HG03354 (cell line): ENCODE results near the gene ITPR2.

Experiments used
- ATAC-seq: cut with Tn5 transposase; IDR thresholded peaks from one replicate; pipeline ENCODE4 v1.9.1; 2021; ENCODE audit warnings: mild to moderate bottlenecking; ENCODE audit not compliant: unreplicated experiment, poor library complexity, severe bottlenecking

The ITPR2 gene

DNA sequence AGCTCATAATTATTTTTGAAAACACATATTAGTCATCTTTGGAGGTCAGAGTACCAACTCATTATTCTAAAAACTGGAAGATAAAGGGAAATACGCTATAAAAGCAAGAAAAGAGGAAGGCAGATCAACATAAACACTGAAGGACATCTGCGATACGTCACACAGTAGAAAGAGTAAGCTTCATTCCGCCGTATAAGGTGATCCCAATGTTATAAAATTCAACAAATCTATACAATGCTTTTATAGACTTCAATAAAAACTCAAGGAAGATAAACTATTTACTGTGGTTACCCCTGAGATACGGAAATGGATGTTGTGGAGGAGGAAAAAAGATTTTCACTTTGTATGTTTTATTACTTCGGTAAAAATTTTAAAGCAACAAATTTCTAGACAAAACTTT lies 92.6 kb downstream of the ITPR2 start:
- ATAC-seq = no peak

DNA sequence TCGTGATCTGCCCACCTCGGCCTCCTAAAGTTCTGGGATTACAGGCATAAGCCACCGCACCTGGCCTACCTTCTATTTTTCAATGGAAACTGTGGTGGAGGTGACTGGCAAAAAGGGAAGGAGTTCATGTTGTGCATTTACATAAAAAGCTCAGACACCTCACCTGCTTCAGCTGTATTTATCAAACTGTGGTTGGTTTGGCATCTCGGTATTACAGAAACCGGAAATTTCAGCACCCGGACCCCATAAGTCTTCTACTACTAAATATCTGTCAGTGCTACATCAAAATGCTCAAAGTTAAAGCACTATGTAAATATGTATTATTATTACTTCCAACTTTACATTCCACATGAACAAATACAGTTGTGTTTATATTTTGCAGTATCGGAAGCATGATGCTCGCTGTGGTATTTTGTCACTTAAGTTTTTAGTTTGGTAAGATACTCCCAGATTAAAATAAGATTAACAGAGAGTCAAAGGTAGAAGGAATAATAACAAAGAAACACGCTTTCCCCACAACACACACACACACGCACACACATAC lies 95.4 kb downstream of the ITPR2 start:
- no peak for ATAC-seq

GRCh38 chr12:26736563-26737486 lies 96.2 kb downstream of the ITPR2 start:
- no peak for ATAC-seq

GRCh38 chr12:26735249-26735639 lies 97.8 kb downstream of the ITPR2 start:
- no peak for ATAC-seq

DNA sequence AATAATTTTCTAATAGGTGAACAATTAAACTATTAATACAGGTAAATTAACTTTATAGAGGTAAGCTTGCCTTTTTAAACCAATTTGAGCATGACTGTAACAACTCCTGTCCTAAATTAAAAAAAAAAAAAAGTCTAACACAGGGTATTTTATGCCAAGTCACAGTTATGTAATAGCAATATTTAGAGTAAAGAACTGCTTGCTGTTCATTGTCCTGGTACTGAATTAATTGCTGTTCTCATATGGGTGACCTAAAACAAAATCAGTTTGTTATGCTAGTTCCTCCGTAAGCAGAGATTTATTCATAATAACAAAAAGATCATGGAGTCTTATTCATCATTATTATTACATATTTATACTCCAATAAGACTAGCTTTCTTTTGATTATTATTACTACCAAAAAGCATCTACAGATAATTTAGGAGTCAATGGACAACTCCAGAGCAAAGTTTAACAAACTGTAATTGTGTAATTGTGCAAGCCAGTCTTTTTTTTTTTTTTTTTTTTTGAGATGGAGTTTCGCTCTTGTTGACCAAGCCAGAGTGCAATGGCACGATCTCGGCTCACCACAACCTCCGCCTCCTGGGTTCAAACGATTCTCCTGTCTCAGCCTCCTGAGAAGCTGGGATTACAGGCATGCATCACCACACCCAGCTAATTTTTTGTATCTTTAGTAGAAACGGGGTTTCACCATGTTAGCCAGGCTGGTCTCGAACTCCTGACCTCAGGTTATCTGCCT lies 98.3 kb downstream of the ITPR2 start:
- no peak for ATAC-seq

GRCh38 chr12:26732005-26732908 lies 100.7 kb downstream of the ITPR2 start:
- peak; percentile 71 for ATAC-seq

DNA sequence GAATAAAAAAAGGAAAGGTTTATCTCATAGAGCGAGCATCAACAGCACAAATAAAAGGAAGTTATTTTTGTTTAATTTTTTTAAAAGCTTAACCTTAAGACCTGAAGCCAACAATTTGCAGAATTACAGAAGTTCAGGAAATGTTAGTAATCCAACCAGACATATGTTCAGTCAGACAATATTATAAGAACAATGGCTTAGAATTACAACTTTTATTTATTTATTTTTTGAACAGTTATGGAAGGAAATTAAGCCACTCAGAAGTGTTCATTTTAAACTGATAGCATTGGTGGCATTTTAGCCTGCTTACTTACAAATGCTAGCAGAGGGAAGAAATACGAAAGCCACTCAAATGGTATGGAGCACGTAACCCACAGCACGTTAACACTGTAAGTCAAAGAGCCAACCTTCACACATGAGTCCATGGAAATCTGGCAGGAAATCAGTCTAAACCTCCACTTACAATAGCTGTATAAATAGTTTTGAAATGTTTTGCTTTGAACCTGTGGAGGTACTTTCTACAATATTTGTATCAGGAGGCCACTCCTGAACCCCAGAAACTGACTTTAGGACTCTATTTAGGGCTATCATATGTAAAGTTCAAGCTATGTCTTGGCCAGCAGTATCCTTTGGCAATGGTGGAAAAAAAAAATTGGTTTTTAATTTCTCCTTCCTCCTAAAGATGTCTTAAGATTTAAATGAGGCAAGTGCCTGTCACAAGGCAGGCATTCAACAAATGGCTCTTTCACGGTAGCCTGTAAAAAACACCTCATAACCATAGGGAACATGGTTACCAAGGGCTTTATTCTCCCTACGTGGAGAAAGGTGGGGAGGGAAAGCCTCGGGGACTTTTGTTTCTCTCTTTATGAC lies 102.3 kb downstream of the ITPR2 start:
- no peak for ATAC-seq

DNA sequence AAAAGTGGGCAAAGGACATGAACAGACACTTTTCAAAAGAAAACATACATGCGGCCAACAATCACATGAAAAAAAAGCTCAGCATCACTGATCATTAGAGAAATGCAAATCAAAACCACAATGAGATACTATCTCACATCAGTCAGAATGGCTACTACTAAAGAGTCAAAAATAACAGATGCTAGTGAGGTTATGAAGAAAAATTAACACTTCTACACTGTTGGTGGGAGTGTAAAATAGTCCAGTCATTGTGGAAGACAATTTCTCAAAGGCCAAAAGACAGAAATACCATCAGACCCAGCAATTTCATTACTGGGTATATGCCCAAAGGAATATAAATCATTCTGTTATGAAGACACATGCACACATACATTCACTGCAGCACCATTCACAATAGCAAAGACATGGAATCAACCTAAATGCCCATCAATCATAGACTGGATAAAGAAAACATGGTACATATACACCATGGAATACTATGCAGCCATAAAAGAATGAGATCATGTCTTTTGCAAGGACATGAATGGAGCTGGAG lies 103.8 kb downstream of the ITPR2 start:
- peak; percentile 46 for ATAC-seq

- peak; percentile 46 for ATAC-seq
Observed at GRCh38 chr12:26728205-26729050, 104.6 kb downstream of the ITPR2 start.

GRCh38 chr12:26727482-26728204 lies 105.4 kb downstream of the ITPR2 start:
- ATAC-seq = no peak

- ATAC-seq = no peak
Observed at GRCh38 chr12:26726956-26727355, 106.0 kb downstream of the ITPR2 start.

- ATAC-seq = no peak
Observed at GRCh38 chr12:26725276-26725916, 107.6 kb downstream of the ITPR2 start.

GRCh38 chr12:26724309-26724702 lies 108.7 kb downstream of the ITPR2 start:
- ATAC-seq = no peak

GRCh38 chr12:26723379-26724308 lies 109.3 kb downstream of the ITPR2 start:
- no peak for ATAC-seq

GRCh38 chr12:26721800-26722199 lies 111.2 kb downstream of the ITPR2 start:
- no peak for ATAC-seq

- no peak for ATAC-seq
Observed at GRCh38 chr12:26719852-26720251, 113.1 kb downstream of the ITPR2 start.
